ENCODE results near the gene DDX39B.
"Not testable (repeated sequence)": the region's sequence is repeated elsewhere in the genome, so short reads cannot be mapped to it uniquely, and the experiment has no call there.

Gene DDX39B

GRCh38 chr6:31541658-31542521 lies at the start of gene DDX39B:
TSS of gene DDX39B (minus strand) at chr6:31542003. CDS start at chr6:31540532, 1,471 bp downstream.
- H3K27me3 ChIP-seq (ENCODE audit: low read depth, low read length) = no peaks in the 10 kb centered on the region
- H3K9me3 ChIP-seq (ENCODE audit: control insufficient read depth in 1 of 2, low read length in 2 of 2) = no peaks in the 10 kb centered on the region
- peak within 1 kb of the TSS; percentile 100 for H3K27ac ChIP-seq (ENCODE audit: low read length)
- peak within 1 kb of the TSS; percentile 88 to 99 for H3K4me3 ChIP-seq (ENCODE audit: low read depth in 1 of 2, low read length in 2 of 2)
- peaks cover 25 to 30% of the 10 kb centered on the region in 2 donors for H3K4me1 ChIP-seq (ENCODE audit: control insufficient read depth in 1 of 2, insufficient read depth in 2 of 2, low read length in 2 of 2)
- peaks cover 21 to 31% of the 10 kb centered on the region in 2 donors for H3K36me3 ChIP-seq (ENCODE audit: control insufficient read depth in 1 of 2, insufficient read depth in 2 of 2, low read length in 2 of 2)

- H3K27ac ChIP-seq (ENCODE audit: low read length); H3K36me3 ChIP-seq (ENCODE audit: control insufficient read depth in 1 of 2, insufficient read depth in 2 of 2, low read length in 2 of 2); H3K27me3 ChIP-seq (ENCODE audit: low read depth, low read length); H3K9me3 ChIP-seq (ENCODE audit: control insufficient read depth in 1 of 2, low read length in 2 of 2); H3K4me1 ChIP-seq (ENCODE audit: control insufficient read depth in 1 of 2, insufficient read depth in 2 of 2, low read length in 2 of 2); H3K4me3 ChIP-seq (ENCODE audit: low read depth in 1 of 2, low read length in 2 of 2): not testable (repeated sequence)
Observed at GRCh38 chr6:31590691-31591090, 48.9 kb upstream of the DDX39B start.

GRCh38 chr6:31588871-31589650 lies 47.3 kb upstream of the DDX39B start:
- Histone ChIP-seq H3K36me3 (ENCODE audit: control insufficient read depth in 1 of 2, insufficient read depth in 2 of 2, low read length in 2 of 2) (no peaks in the 10 kb centered on the region), H3K4me1 (ENCODE audit: control insufficient read depth in 1 of 2, insufficient read depth in 2 of 2, low read length in 2 of 2) (peaks cover 0 to 7% of the 10 kb centered on the region in 2 donors), H3K27me3 (ENCODE audit: low read depth, low read length) (no peaks in the 10 kb centered on the region), H3K4me3 (ENCODE audit: low read depth in 1 of 2, low read length in 2 of 2) (no peak overlapping the region), H3K27ac (ENCODE audit: low read length) (no peak overlapping the region), H3K9me3 (ENCODE audit: control insufficient read depth in 1 of 2, low read length in 2 of 2) (no peaks in the 10 kb centered on the region)

GRCh38 chr6:31587791-31588777 lies 46.3 kb upstream of the DDX39B start:
- Histone ChIP-seq H3K4me3 (ENCODE audit: low read depth in 1 of 2, low read length in 2 of 2) (peak overlapping the region; percentile 26 to 42), H3K36me3 (ENCODE audit: control insufficient read depth in 1 of 2, insufficient read depth in 2 of 2, low read length in 2 of 2) (no peaks in the 10 kb centered on the region), H3K27me3 (ENCODE audit: low read depth, low read length) (no peaks in the 10 kb centered on the region), H3K4me1 (ENCODE audit: control insufficient read depth in 1 of 2, insufficient read depth in 2 of 2, low read length in 2 of 2) (peaks cover 0 to 7% of the 10 kb centered on the region in 2 donors), H3K27ac (ENCODE audit: low read length) (peak overlapping the region; percentile 8), H3K9me3 (ENCODE audit: control insufficient read depth in 1 of 2, low read length in 2 of 2) (no peaks in the 10 kb centered on the region)

GRCh38 chr6:31586599-31587281 lies 44.9 kb upstream of the DDX39B start:
- no peaks in the 10 kb centered on the region for H3K36me3 ChIP-seq (ENCODE audit: control insufficient read depth in 1 of 2, insufficient read depth in 2 of 2, low read length in 2 of 2)
- no peaks in the 10 kb centered on the region for H3K27me3 ChIP-seq (ENCODE audit: low read depth, low read length)
- H3K27ac ChIP-seq (ENCODE audit: low read length) = no peak overlapping the region
- no peaks in the 10 kb centered on the region for H3K9me3 ChIP-seq (ENCODE audit: control insufficient read depth in 1 of 2, low read length in 2 of 2)
- peaks cover 0 to 15% of the 10 kb centered on the region in 2 donors for H3K4me1 ChIP-seq (ENCODE audit: control insufficient read depth in 1 of 2, insufficient read depth in 2 of 2, low read length in 2 of 2)
- H3K4me3 ChIP-seq (ENCODE audit: low read depth in 1 of 2, low read length in 2 of 2) = peak overlapping the region in 1 of 2 donors; percentile 42

GRCh38 chr6:31586008-31586407 lies 44.2 kb upstream of the DDX39B start, which contains the start of gene LST1:
TSS of gene LST1 (plus strand) at chr6:31586277. CDS start at chr6:31587300, 1,023 bp downstream.
- Histone ChIP-seq H3K4me3 (ENCODE audit: low read depth in 1 of 2, low read length in 2 of 2) (peak within 1 kb of the TSS in 1 of 2 donors; percentile 42), H3K9me3 (ENCODE audit: control insufficient read depth in 1 of 2, low read length in 2 of 2) (no peaks in the 10 kb centered on the region), H3K36me3 (ENCODE audit: control insufficient read depth in 1 of 2, insufficient read depth in 2 of 2, low read length in 2 of 2) (no peaks in the 10 kb centered on the region), H3K27me3 (ENCODE audit: low read depth, low read length) (no peaks in the 10 kb centered on the region), H3K27ac (ENCODE audit: low read length) (no peak within 1 kb of the TSS), H3K4me1 (ENCODE audit: control insufficient read depth in 1 of 2, insufficient read depth in 2 of 2, low read length in 2 of 2) (peaks cover 0 to 18% of the 10 kb centered on the region in 2 donors)

- Histone ChIP-seq H3K4me3 (ENCODE audit: low read depth in 1 of 2, low read length in 2 of 2) (no peak overlapping the region), H3K4me1 (ENCODE audit: control insufficient read depth in 1 of 2, insufficient read depth in 2 of 2, low read length in 2 of 2) (peaks cover 0 to 20% of the 10 kb centered on the region in 2 donors), H3K27me3 (ENCODE audit: low read depth, low read length) (no peaks in the 10 kb centered on the region), H3K27ac (ENCODE audit: low read length) (no peak overlapping the region), H3K9me3 (ENCODE audit: control insufficient read depth in 1 of 2, low read length in 2 of 2) (no peaks in the 10 kb centered on the region), H3K36me3 (ENCODE audit: control insufficient read depth in 1 of 2, insufficient read depth in 2 of 2, low read length in 2 of 2) (no peaks in the 10 kb centered on the region)
Observed at GRCh38 chr6:31585491-31585890, 43.7 kb upstream of the DDX39B start.

GRCh38 chr6:31582230-31582643 lies 40.4 kb upstream of the DDX39B start, which contains the start of gene LTB:
TSS of gene LTB (minus strand) at chr6:31582424. CDS start at chr6:31582417, 7 bp downstream.
- Histone ChIP-seq H3K4me3 (ENCODE audit: low read depth in 1 of 2, low read length in 2 of 2) (peak within 1 kb of the TSS; percentile 83 to 86), H3K27ac (ENCODE audit: low read length) (peak within 1 kb of the TSS; percentile 65), H3K4me1 (ENCODE audit: control insufficient read depth in 1 of 2, insufficient read depth in 2 of 2, low read length in 2 of 2) (peaks cover 0 to 23% of the 10 kb centered on the region in 2 donors), H3K36me3 (ENCODE audit: control insufficient read depth in 1 of 2, insufficient read depth in 2 of 2, low read length in 2 of 2) (no peaks in the 10 kb centered on the region), H3K9me3 (ENCODE audit: control insufficient read depth in 1 of 2, low read length in 2 of 2) (no peaks in the 10 kb centered on the region), H3K27me3 (ENCODE audit: low read depth, low read length) (no peaks in the 10 kb centered on the region)

GRCh38 chr6:31581434-31582229 lies 39.8 kb upstream of the DDX39B start:
- H3K27ac ChIP-seq (ENCODE audit: low read length) = peak overlapping the region; percentile 65
- H3K9me3 ChIP-seq (ENCODE audit: control insufficient read depth in 1 of 2, low read length in 2 of 2) = no peaks in the 10 kb centered on the region
- H3K36me3 ChIP-seq (ENCODE audit: control insufficient read depth in 1 of 2, insufficient read depth in 2 of 2, low read length in 2 of 2) = no peaks in the 10 kb centered on the region
- H3K27me3 ChIP-seq (ENCODE audit: low read depth, low read length) = no peaks in the 10 kb centered on the region
- peak overlapping the region; percentile 83 to 86 for H3K4me3 ChIP-seq (ENCODE audit: low read depth in 1 of 2, low read length in 2 of 2)
- H3K4me1 ChIP-seq (ENCODE audit: control insufficient read depth in 1 of 2, insufficient read depth in 2 of 2, low read length in 2 of 2) = peaks cover 0 to 17% of the 10 kb centered on the region in 2 donors

All from muscle layer of duodenum (tissue), 2 donors.